ENCODE measurements around the gene SSR1. TPM values are rescaled to one million over a fixed set of nuclear protein-coding genes. Genes with fewer than 3 reads are reported as not detected.

Gene SSR1
- total RNA-seq, 1 experiment from 2014 or later, result 318 TPM

- no peak overlapping the region for H3K4me3 Mint-ChIP-seq (ENCODE audit: unreplicated experiment)
- H3K27me3 Mint-ChIP-seq (ENCODE audit: insufficient read depth, unreplicated experiment), result no peaks in the 10 kb centered on the region
- no peak overlapping the region for H3K27ac Mint-ChIP-seq (ENCODE audit: low read depth, unreplicated experiment)
- no TSS peak for BruUV-seq (replicated peaks)
- TF ChIP-seq CTCF (IDR thresholded peaks at IDR 0.05; ENCODE audit: unreplicated experiment), result no peak
- H3K36me3 Mint-ChIP-seq (ENCODE audit: insufficient read depth, unreplicated experiment), result peaks cover 89% of the 10 kb centered on the region
- DNase-seq (ENCODE audit: unreplicated experiment), result no peak
- H3K4me1 Mint-ChIP-seq (ENCODE audit: insufficient read depth, unreplicated experiment), result peaks cover 11% of the 10 kb centered on the region
- H3K9me3 Mint-ChIP-seq (ENCODE audit: unreplicated experiment), result no peaks in the 10 kb centered on the region
- ChIA-PET POLR2A (no interaction called here), CTCF (interaction anchor here (0.6 to 1.4 kb wide), 3 partner anchors 13 to 604 kb away, joined by 3 to 5 read pairs (median 4); no protein-coding TSS in a partner anchor)
- intact Hi-C loops (cut with micrococcal nuclease), result no loop called here
Observed at GRCh38 chr6:7230956-7231713, 81.9 kb downstream of the SSR1 start.

GRCh38 chr6:7230327-7230691 lies 82.7 kb downstream of the SSR1 start:
- no peak for DNase-seq (ENCODE audit: unreplicated experiment)
- ChIA-PET POLR2A (no interaction called here), CTCF (no interaction called here)
- no peaks in the 10 kb centered on the region for H3K27me3 Mint-ChIP-seq (ENCODE audit: insufficient read depth, unreplicated experiment)
- H3K27ac Mint-ChIP-seq (ENCODE audit: low read depth, unreplicated experiment), result no peak overlapping the region
- intact Hi-C loops (cut with micrococcal nuclease), result no loop called here
- no peak overlapping the region for H3K4me3 Mint-ChIP-seq (ENCODE audit: unreplicated experiment)
- H3K36me3 Mint-ChIP-seq (ENCODE audit: insufficient read depth, unreplicated experiment), result peaks cover 93% of the 10 kb centered on the region
- TF ChIP-seq CTCF (IDR thresholded peaks at IDR 0.05; ENCODE audit: unreplicated experiment), result no peak
- peaks cover 3% of the 10 kb centered on the region for H3K4me1 Mint-ChIP-seq (ENCODE audit: insufficient read depth, unreplicated experiment)
- no peaks in the 10 kb centered on the region for H3K9me3 Mint-ChIP-seq (ENCODE audit: unreplicated experiment)
- BruUV-seq (replicated peaks), result TSS peak; percentile 3

DNA sequence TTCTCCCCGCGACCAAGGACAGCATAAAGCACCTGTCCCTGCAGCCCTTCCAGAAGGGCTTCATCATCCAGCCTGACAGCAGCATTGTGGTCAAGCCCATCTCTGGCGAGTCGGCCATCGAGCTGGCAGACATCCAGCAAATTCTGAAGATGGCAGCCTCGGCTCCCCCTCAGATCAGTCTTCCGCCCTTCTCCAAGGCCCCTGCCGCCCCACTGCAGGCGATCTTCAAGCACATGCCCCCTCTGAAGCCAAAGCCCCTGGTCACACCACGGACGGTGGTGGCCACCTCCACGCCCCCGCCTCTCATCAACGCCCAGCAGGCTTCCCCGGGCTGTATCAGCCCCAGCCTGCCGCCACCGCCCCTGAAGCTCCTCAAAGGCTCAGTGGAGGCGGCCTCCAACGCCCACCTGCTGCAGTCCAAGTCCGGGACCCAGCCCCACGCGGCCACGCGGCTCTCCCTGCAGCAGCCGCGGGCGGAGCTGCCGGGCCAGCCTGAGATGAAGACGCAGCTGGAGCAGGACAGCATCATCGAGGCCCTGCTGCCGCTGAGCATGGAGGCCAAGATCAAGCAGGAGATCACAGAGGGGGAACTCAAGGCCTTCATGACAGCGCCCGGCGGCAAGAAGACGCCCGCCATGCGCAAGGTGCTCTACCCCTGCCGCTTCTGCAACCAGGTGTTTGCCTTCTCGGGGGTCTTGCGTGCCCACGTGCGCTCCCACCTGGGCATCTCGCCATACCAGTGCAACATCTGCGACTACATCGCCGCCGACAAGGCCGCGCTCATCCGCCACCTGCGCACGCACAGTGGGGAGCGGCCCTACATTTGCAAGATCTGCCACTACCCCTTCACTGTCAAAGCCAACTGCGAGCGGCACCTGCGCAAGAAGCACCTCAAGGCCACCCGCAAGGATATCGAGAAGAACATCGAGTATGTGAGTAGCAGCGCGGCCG lies 83.3 kb downstream of the SSR1 start:
- intact Hi-C loops (cut with micrococcal nuclease), result no loop called here
- ChIA-PET POLR2A (no interaction called here), CTCF (no interaction called here)
- no TSS peak for BruUV-seq (replicated peaks)
- Mint-ChIP-seq H3K4me1 (ENCODE audit: insufficient read depth, unreplicated experiment) (no peaks in the 10 kb centered on the region), H3K27ac (ENCODE audit: low read depth, unreplicated experiment) (no peak overlapping the region), H3K36me3 (ENCODE audit: insufficient read depth, unreplicated experiment) (peaks cover 92% of the 10 kb centered on the region), H3K4me3 (ENCODE audit: unreplicated experiment) (no peak overlapping the region), H3K9me3 (ENCODE audit: unreplicated experiment) (no peaks in the 10 kb centered on the region), H3K27me3 (ENCODE audit: insufficient read depth, unreplicated experiment) (no peaks in the 10 kb centered on the region)
- DNase-seq (ENCODE audit: unreplicated experiment), result no peak
- TF ChIP-seq CTCF (IDR thresholded peaks at IDR 0.05; ENCODE audit: unreplicated experiment), result no peak

DNA sequence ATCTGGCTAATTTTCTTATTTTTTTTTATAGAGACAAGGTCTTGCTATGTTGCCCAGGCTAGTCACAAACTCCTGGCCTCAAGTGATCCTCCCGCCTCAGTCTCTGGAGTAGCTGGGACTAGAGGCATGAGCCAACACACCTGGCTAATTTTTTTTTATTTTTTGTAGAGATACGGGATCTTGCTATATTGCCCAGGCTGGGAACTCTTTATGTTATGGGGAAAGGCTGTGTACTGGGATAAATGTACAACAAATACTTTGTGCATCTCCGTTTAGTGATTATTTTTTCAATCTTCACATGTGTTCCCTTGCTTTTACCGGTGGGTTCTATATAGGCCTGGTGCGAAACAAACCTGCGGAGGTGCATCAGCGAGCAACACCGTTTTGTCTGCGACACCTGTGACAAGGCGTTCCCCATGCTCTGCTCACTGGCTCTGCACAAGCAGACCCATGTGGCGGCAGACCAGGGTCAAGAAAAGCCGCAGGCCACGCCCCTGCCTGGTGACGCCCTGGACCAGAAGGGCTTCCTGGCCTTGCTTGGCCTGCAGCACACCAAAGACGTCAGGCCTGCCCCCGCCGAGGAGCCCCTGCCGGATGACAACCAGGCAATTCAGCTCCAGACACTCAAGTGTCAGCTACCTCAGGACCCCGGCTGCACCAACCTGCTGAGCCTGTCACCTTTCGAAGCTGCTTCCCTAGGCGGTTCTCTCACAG lies 84.2 kb downstream of the SSR1 start:
- no peak for TF ChIP-seq CTCF (IDR thresholded peaks at IDR 0.05; ENCODE audit: unreplicated experiment)
- BruUV-seq (replicated peaks), result no TSS peak
- intact Hi-C loops (cut with micrococcal nuclease), result no loop called here
- H3K36me3 Mint-ChIP-seq (ENCODE audit: insufficient read depth, unreplicated experiment), result peaks cover 96% of the 10 kb centered on the region
- CTCF ChIA-PET, result no interaction called here
- POLR2A ChIA-PET, result interaction anchor here (0.6 kb wide), 1 partner anchor 313 kb away, joined by 5 read pairs; no protein-coding TSS in a partner anchor
- H3K9me3 Mint-ChIP-seq (ENCODE audit: unreplicated experiment), result no peaks in the 10 kb centered on the region
- H3K4me1 Mint-ChIP-seq (ENCODE audit: insufficient read depth, unreplicated experiment), result no peaks in the 10 kb centered on the region
- no peak overlapping the region for H3K27ac Mint-ChIP-seq (ENCODE audit: low read depth, unreplicated experiment)
- H3K27me3 Mint-ChIP-seq (ENCODE audit: insufficient read depth, unreplicated experiment), result no peaks in the 10 kb centered on the region
- no peak for DNase-seq (ENCODE audit: unreplicated experiment)
- no peak overlapping the region for H3K4me3 Mint-ChIP-seq (ENCODE audit: unreplicated experiment)

Measured in MCF 10A (cell line).